Activated naive CD8-positive, alpha-beta T cell treated with anti-CD3 and anti-CD28 coated beads for 36 hours (primary cell): Measurements from ENCODE around the gene SRSF4. TPM values are rescaled to one million over a fixed set of nuclear protein-coding genes. Genes with fewer than 3 reads are reported as not detected.
A peak's percentile ranks its signal among the peaks of the same experiment; 100 is the strongest.
"Not testable (repeated sequence)": the region's sequence is repeated elsewhere in the genome, so short reads cannot be mapped to it uniquely, and the experiment has no call there.

Experiments
- DNase-seq: peaks from one replicate; pipeline ENCODE4 v3.0.0; 2021
- H3K27ac Mint-ChIP-seq: one replicate; pipeline ENCODE4 v1.8.0; 2022; ENCODE audit warnings: mild to moderate bottlenecking, moderate library complexity, mixed read lengths
- H3K27me3 Mint-ChIP-seq: one replicate; pipeline ENCODE4 v1.8.0; 2022; ENCODE audit warnings: mild to moderate bottlenecking, mixed read lengths
- H3K36me3 Mint-ChIP-seq: one replicate; pipeline ENCODE4 v1.8.0; 2021; ENCODE audit warnings: mild to moderate bottlenecking, mixed read lengths
- H3K4me1 Mint-ChIP-seq: one replicate; pipeline ENCODE4 v1.8.0; 2021; ENCODE audit warnings: mixed read lengths
- H3K4me3 Mint-ChIP-seq: one replicate; pipeline ENCODE4 v1.8.0; 2022; ENCODE audit warnings: mild to moderate bottlenecking, moderate library complexity, mixed read lengths
- H3K9me3 Mint-ChIP-seq: one replicate; pipeline ENCODE4 v1.8.0; 2022; ENCODE audit warnings: mixed read lengths
- total RNA-seq, 2 experiments: library from RNA; stranded (reverse); gene quantifications; one replicate each; pipeline ENCODE4 v1.2.3, GENCODE V29; 2021

SRSF4 gene
- total RNA-seq, 2 experiments from 2014 or later, result 113 to 114 TPM

- H3K4me3 Mint-ChIP-seq, result no peak overlapping the region
- H3K36me3 Mint-ChIP-seq, result peaks cover 11% of the 10 kb centered on the region
- no peak overlapping the region for H3K27ac Mint-ChIP-seq
- no peak for DNase-seq
- H3K4me1 Mint-ChIP-seq, result peaks cover 8% of the 10 kb centered on the region
- peaks cover 3% of the 10 kb centered on the region for H3K27me3 Mint-ChIP-seq
- H3K9me3 Mint-ChIP-seq, result no peaks in the 10 kb centered on the region
These were observed 64.3 kb downstream of the SRSF4 start for GRCh38 chr1:29117381-29117780.

- Mint-ChIP-seq H3K36me3 (peaks cover 10% of the 10 kb centered on the region), H3K4me1 (peaks cover 8% of the 10 kb centered on the region), H3K27me3 (no peaks in the 10 kb centered on the region), H3K9me3 (no peaks in the 10 kb centered on the region), H3K27ac (no peak overlapping the region), H3K4me3 (no peak overlapping the region)
- DNase-seq, result no peak
These were observed 67.0 kb downstream of the SRSF4 start for GRCh38 chr1:29114654-29115053.

- Mint-ChIP-seq H3K27ac (peak overlapping the region; percentile 68), H3K36me3 (peaks cover 9% of the 10 kb centered on the region)
- DNase-seq, result no peak
These were observed 68.1 kb downstream of the SRSF4 start for GRCh38 chr1:29113413-29114117.

GRCh38 chr1:29112705-29113412 is 68.8 kb downstream of the SRSF4 start:
- Mint-ChIP-seq H3K27ac (peak overlapping the region; percentile 44), H3K36me3 (peaks cover 9% of the 10 kb centered on the region), H3K27me3 (no peaks in the 10 kb centered on the region), H3K9me3 (no peaks in the 10 kb centered on the region), H3K4me1 (peaks cover 8% of the 10 kb centered on the region), H3K4me3 (no peak overlapping the region)
- DNase-seq, result no peak

More at GRCh38 chr1:29113413-29114117, 68.1 kb downstream of the SRSF4 start:
- Mint-ChIP-seq H3K4me1 (peaks cover 8% of the 10 kb centered on the region), H3K27me3 (no peaks in the 10 kb centered on the region), H3K9me3 (no peaks in the 10 kb centered on the region), H3K4me3 (no peak overlapping the region)

GRCh38 chr1:29108041-29108440 is 73.7 kb downstream of the SRSF4 start:
- H3K36me3 Mint-ChIP-seq, H3K27ac Mint-ChIP-seq, H3K4me1 Mint-ChIP-seq, H3K4me3 Mint-ChIP-seq, H3K9me3 Mint-ChIP-seq, DNase-seq, H3K27me3 Mint-ChIP-seq: not testable (repeated sequence)

GRCh38 chr1:29105822-29106221 is 75.9 kb downstream of the SRSF4 start:
- DNase-seq, result no peak
- peaks cover 3% of the 10 kb centered on the region for H3K36me3 Mint-ChIP-seq
- H3K27ac Mint-ChIP-seq, result no peak overlapping the region
- no peak overlapping the region for H3K4me3 Mint-ChIP-seq
- no peaks in the 10 kb centered on the region for H3K4me1 Mint-ChIP-seq
- no peaks in the 10 kb centered on the region for H3K27me3 Mint-ChIP-seq
- H3K9me3 Mint-ChIP-seq, result no peaks in the 10 kb centered on the region

- Mint-ChIP-seq H3K27me3 (no peaks in the 10 kb centered on the region), H3K36me3 (peaks cover 6% of the 10 kb centered on the region), H3K9me3 (no peaks in the 10 kb centered on the region), H3K27ac (no peak overlapping the region), H3K4me3 (no peak overlapping the region), H3K4me1 (peaks cover 9% of the 10 kb centered on the region)
- no peak for DNase-seq
These were observed 81.2 kb downstream of the SRSF4 start for GRCh38 chr1:29100487-29100886.

- no peak for DNase-seq
- peaks cover 9% of the 10 kb centered on the region for H3K4me1 Mint-ChIP-seq
- H3K27me3 Mint-ChIP-seq, result no peaks in the 10 kb centered on the region
- peaks cover 10% of the 10 kb centered on the region for H3K36me3 Mint-ChIP-seq
- H3K27ac Mint-ChIP-seq, result no peak overlapping the region
- no peak overlapping the region for H3K4me3 Mint-ChIP-seq
- no peaks in the 10 kb centered on the region for H3K9me3 Mint-ChIP-seq
These were observed 82.4 kb downstream of the SRSF4 start for GRCh38 chr1:29099286-29099685.

Other genes starting within 250 kb of the SRSF4 start
- under 1 TPM; 0.90 to 0.99 TPM for gene TMEM200B, start 58.0 kb downstream of the SRSF4 start, total RNA-seq
- gene MECR, start 49.0 kb upstream of the SRSF4 start, total RNA-seq, result 10 to 100 TPM; 42.0 to 42.7 TPM
- gene PTPRU, start 54.6 kb upstream of the SRSF4 start, total RNA-seq, result under 1 TPM; 0.52 to 0.74 TPM